Panc1 (cell line): ENCODE data around the gene GTF2H4. TPM values are rescaled to one million over a fixed set of nuclear protein-coding genes. Genes with fewer than 3 reads are reported as not detected.

Source experiments
- ATAC-seq: fragments of 200-7000 bp; cut with Tn5 transposase; 2 replicates; pipeline ENCODE4 v1.9.1; 2020; ENCODE audit warnings: mild to moderate bottlenecking, moderate library complexity
- BruUV-seq: library from RNA; stranded (reverse); fragments of 400-500 nt; replicated peaks from 2 replicates; lab custom pipeline; 2021; lab: Mats Ljungman, UMichigan
- CTCF ChIA-PET: fragments of 300-600 bp; sonication (Branson Sonifier 250); formaldehyde crosslinking; loops from one replicate; lab custom pipeline; 2022; ENCODE audit warnings: antibody characterized with exemption; lab: Charles Lee
- POLR2A ChIA-PET: fragments of 300-600 bp; sonication (Branson Sonifier 250); formaldehyde crosslinking; loops from one replicate; lab custom pipeline; 2022; ENCODE audit warnings: antibody characterized with exemption; lab: Charles Lee
- DNase-seq: peaks from one replicate; pipeline ENCODE4 v3.0.0-alpha.2; 2010; ENCODE audit warnings: low read depth, low spot score
- H3K27ac ChIP-seq: 2 replicates; pipeline ENCODE4 v1.5.1; 2011; ENCODE audit warnings: mild to moderate bottlenecking, low read length, inconsistent platforms
- H3K27me3 ChIP-seq: fragments of 200-500 bp; sonication (Bioruptor generic); 2 replicates; pipeline ENCODE4 v1.6.0; 2014; ENCODE audit warnings: low read length, inconsistent platforms; ENCODE audit not compliant: control insufficient read depth, insufficient read depth
- H3K36me3 ChIP-seq: fragments of 200-500 bp; sonication (Bioruptor generic); 2 replicates; pipeline ENCODE4 v1.5.1; 2014; ENCODE audit warnings: inconsistent platforms, mild to moderate bottlenecking, low read length, moderate library complexity; ENCODE audit not compliant: control insufficient read depth, insufficient read depth
- H3K4me1 ChIP-seq: 2 replicates; pipeline ENCODE4 v1.5.1; 2011; ENCODE audit warnings: inconsistent platforms, mild to moderate bottlenecking, low read length, moderate library complexity; ENCODE audit not compliant: control insufficient read depth, insufficient read depth
- H3K4me3 ChIP-seq, 2 experiments: 2 replicates each; pipeline ENCODE4 v1.5.1; 2011 to 2012; ENCODE audit warnings: low read depth in 2 of 2, low read length in 2 of 2, mild to moderate bottlenecking in 2 of 2, inconsistent platforms in 1 of 2, moderate library complexity in 1 of 2
- H3K9me3 ChIP-seq: fragments of 200-500 bp; sonication (Bioruptor generic); 2 replicates; pipeline ENCODE4 v1.5.1; 2014; ENCODE audit warnings: low read depth, mild to moderate bottlenecking, inconsistent platforms, low read length, moderate library complexity; ENCODE audit not compliant: control insufficient read depth, insufficient read depth
- POLR2AphosphoS5 ChIP-seq: IDR thresholded peaks from 2 replicates; pipeline ENCODE4 v1.6.1; 2012; ENCODE audit warnings: mild to moderate bottlenecking, low read depth, low read length, moderate library complexity
- SIN3A ChIP-seq: IDR thresholded peaks from 2 replicates; pipeline ENCODE4 v1.6.1; 2012; ENCODE audit warnings: low read depth, mild to moderate bottlenecking, low read length, moderate library complexity, borderline replicate concordance; ENCODE audit not compliant: insufficient read depth
- TCF7L2 ChIP-seq: IDR thresholded peaks from 2 replicates; pipeline ENCODE4 v1.6.1; 2011; ENCODE audit warnings: mild to moderate bottlenecking, low read depth, low read length, inconsistent platforms
- in situ Hi-C: cut with HindIII; loops from 2 replicates; pipeline ENCODE4 v1.10.0; 2016; ENCODE audit warnings: low sequenced_read_pairs, low pct_unique_long_range_greater_than_20kb
- intact Hi-C: fragments of 100-400 bp; cut with micrococcal nuclease; formaldehyde crosslinking; loops from one replicate; pipeline ENCODE4 v1.10.0; 2022; ENCODE audit not compliant: unreplicated experiment
- total RNA-seq: library from RNA; stranded (reverse); gene quantifications from one replicate; pipeline ENCODE4 v1.2.1, GENCODE V29; 2021; ENCODE audit not compliant: unreplicated experiment
- TF ChIP-seq, protein P1 (sequence below): fragments of 450-650 bp; IDR thresholded peaks from 2 replicates; pipeline ENCODE4 v1.5.1; 2017; ENCODE audit warnings: mild to moderate bottlenecking
- TF ChIP-seq, protein P2 (sequence below), 2 experiments: IDR thresholded peaks; 2 replicates each; pipeline ENCODE4 v1.6.1; 2011 to 2012; ENCODE audit warnings: low read depth in 2 of 2, control low read depth in 1 of 2, low read length in 1 of 2, mild to moderate bottlenecking in 1 of 2, moderate library complexity in 1 of 2; ENCODE audit not compliant: insufficient read depth in 1 of 2

Gene GTF2H4
- total RNA-seq, 1 experiment from 2014 or later, result 27.5 TPM

DNA sequence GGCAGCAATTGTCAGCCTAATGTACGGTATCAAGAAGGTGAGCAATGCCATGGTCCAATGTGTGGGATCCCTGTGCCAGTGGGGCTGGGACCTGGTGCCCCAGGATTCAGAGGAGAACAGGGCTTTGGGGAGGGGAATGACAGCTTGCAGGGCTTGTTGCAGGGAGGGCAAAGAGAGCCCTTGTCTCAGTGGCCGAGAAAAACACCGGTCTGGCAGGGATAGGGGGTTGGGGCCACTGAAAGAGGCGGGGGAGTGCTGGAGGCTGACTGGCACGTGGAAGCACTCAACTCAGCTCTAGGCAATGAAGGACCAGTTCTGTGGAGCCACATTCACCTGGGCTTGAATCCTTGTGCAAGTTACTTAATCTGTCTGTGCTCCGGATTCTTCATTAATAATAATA is 29.3 kb downstream of the GTF2H4 start:
- DNase-seq (no peak), ATAC-seq (no peak)
- CTCF ChIA-PET, result no interaction called here
- no TSS peak for BruUV-seq
- no peaks in the 10 kb centered on the region for H3K9me3 ChIP-seq
- H3K4me1 ChIP-seq, result peaks cover 2% of the 10 kb centered on the region; the same call in 1 of the 2 replicates
- POLR2A ChIA-PET, result no interaction called here
- no peaks in the 10 kb centered on the region for H3K36me3 ChIP-seq
- H3K27ac ChIP-seq, result no peak overlapping the region
- H3K4me3 ChIP-seq, result no peak overlapping the region
- in situ Hi-C loops, result no loop called here
- intact Hi-C loops, result no loop called here
- H3K27me3 ChIP-seq, result no peaks in the 10 kb centered on the region
- TF ChIP-seq SIN3A (no peak), TCF7L2 (no peak), POLR2AphosphoS5 (no peak)
- TF ChIP-seq, protein P1, sequence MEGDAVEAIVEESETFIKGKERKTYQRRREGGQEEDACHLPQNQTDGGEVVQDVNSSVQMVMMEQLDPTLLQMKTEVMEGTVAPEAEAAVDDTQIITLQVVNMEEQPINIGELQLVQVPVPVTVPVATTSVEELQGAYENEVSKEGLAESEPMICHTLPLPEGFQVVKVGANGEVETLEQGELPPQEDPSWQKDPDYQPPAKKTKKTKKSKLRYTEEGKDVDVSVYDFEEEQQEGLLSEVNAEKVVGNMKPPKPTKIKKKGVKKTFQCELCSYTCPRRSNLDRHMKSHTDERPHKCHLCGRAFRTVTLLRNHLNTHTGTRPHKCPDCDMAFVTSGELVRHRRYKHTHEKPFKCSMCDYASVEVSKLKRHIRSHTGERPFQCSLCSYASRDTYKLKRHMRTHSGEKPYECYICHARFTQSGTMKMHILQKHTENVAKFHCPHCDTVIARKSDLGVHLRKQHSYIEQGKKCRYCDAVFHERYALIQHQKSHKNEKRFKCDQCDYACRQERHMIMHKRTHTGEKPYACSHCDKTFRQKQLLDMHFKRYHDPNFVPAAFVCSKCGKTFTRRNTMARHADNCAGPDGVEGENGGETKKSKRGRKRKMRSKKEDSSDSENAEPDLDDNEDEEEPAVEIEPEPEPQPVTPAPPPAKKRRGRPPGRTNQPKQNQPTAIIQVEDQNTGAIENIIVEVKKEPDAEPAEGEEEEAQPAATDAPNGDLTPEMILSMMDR, result no peak
- TF ChIP-seq, protein P2, sequence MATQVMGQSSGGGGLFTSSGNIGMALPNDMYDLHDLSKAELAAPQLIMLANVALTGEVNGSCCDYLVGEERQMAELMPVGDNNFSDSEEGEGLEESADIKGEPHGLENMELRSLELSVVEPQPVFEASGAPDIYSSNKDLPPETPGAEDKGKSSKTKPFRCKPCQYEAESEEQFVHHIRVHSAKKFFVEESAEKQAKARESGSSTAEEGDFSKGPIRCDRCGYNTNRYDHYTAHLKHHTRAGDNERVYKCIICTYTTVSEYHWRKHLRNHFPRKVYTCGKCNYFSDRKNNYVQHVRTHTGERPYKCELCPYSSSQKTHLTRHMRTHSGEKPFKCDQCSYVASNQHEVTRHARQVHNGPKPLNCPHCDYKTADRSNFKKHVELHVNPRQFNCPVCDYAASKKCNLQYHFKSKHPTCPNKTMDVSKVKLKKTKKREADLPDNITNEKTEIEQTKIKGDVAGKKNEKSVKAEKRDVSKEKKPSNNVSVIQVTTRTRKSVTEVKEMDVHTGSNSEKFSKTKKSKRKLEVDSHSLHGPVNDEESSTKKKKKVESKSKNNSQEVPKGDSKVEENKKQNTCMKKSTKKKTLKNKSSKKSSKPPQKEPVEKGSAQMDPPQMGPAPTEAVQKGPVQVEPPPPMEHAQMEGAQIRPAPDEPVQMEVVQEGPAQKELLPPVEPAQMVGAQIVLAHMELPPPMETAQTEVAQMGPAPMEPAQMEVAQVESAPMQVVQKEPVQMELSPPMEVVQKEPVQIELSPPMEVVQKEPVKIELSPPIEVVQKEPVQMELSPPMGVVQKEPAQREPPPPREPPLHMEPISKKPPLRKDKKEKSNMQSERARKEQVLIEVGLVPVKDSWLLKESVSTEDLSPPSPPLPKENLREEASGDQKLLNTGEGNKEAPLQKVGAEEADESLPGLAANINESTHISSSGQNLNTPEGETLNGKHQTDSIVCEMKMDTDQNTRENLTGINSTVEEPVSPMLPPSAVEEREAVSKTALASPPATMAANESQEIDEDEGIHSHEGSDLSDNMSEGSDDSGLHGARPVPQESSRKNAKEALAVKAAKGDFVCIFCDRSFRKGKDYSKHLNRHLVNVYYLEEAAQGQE (IDR thresholded peaks at IDR 0.05; ENCODE audit: insufficient read depth in 1 of 2, low read depth in 2 of 2, low read length in 1 of 2), result no peak

DNA sequence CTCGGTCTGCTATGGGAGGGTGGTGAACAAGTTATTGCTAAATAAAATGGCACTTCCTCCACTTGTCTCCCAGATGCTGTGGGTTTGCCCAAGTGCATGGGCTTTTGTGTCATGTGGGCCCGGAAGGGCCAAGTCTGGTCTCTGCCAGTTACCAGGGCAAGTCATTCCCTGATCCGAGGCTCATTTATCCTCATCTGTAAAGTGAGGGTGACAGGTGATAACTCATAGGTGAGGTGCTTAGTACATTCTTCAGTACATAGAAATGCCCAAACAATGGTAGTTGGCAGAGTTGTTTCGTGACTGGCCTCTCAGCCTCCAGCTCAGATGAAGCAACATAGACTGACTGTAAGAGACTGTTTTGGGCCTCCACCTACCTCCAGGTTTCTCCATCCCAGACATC is 30.7 kb downstream of the GTF2H4 start:
- in situ Hi-C loops (no loop called here), intact Hi-C loops (no loop called here)
- Histone ChIP-seq H3K4me1 (peaks cover 8% of the 10 kb centered on the region; the same call in 1 of the 2 replicates), H3K27me3 (peaks cover 5% of the 10 kb centered on the region; the same call in 1 of the 2 replicates), H3K9me3 (no peaks in the 10 kb centered on the region), H3K36me3 (no peaks in the 10 kb centered on the region), H3K27ac (no peak overlapping the region), H3K4me3 (no peak overlapping the region)
- no TSS peak for BruUV-seq
- TF ChIP-seq, protein P2 (IDR thresholded peaks at IDR 0.05; ENCODE audit: insufficient read depth in 1 of 2, low read depth in 2 of 2, low read length in 1 of 2), result no peak
- TF ChIP-seq TCF7L2 (no peak), SIN3A (no peak)
- ATAC-seq, result no peak
- DNase-seq, result no peak
- ChIA-PET CTCF (no interaction called here), POLR2A (interaction anchor here (0.6 kb wide), 1 partner anchor 243 kb away, joined by 3 read pairs; no protein-coding TSS in a partner anchor)
